Measurements from ENCODE around the gene PCDHB4.

DNA sequence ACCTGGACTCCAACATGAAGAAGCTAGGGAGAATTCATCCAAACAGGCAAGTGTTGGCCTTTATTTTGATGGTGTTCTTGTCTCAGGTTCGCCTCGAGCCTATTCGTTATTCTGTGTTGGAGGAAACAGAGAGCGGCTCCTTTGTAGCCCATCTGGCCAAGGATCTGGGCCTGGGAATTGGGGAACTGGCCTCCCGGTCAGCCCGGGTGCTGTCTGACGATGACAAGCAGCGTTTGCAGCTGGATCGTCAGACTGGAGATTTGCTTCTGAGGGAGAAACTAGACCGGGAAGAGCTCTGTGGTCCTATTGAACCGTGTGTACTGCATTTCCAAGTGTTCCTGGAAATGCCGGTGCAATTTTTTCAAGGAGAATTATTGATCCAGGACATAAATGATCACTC lies 367 bp downstream of the PCDHB4 start:
- TF ChIP-seq, protein P1, sequence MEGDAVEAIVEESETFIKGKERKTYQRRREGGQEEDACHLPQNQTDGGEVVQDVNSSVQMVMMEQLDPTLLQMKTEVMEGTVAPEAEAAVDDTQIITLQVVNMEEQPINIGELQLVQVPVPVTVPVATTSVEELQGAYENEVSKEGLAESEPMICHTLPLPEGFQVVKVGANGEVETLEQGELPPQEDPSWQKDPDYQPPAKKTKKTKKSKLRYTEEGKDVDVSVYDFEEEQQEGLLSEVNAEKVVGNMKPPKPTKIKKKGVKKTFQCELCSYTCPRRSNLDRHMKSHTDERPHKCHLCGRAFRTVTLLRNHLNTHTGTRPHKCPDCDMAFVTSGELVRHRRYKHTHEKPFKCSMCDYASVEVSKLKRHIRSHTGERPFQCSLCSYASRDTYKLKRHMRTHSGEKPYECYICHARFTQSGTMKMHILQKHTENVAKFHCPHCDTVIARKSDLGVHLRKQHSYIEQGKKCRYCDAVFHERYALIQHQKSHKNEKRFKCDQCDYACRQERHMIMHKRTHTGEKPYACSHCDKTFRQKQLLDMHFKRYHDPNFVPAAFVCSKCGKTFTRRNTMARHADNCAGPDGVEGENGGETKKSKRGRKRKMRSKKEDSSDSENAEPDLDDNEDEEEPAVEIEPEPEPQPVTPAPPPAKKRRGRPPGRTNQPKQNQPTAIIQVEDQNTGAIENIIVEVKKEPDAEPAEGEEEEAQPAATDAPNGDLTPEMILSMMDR (IDR thresholded peaks at IDR 0.05; ENCODE audit: low read depth, low read length) = no peak
- TF ChIP-seq EZH2phosphoT487 (IDR thresholded peaks at IDR 0.05; ENCODE audit: low read depth) = no peak
